Calu3 (cell line): Measurements from ENCODE around the gene ENC1. TPM values are rescaled to one million over a fixed set of nuclear protein-coding genes. Genes with fewer than 3 reads are reported as not detected.

Experiments
- BruUV-seq: library from RNA; stranded (reverse); fragments of 400-500 nt; replicated peaks from 2 replicates; lab custom pipeline; 2021; lab: Mats Ljungman, UMichigan
- CTCF ChIA-PET: fragments of 300-600 bp; sonication (Branson Sonifier 250); formaldehyde crosslinking; loops from one replicate; lab custom pipeline; 2022; ENCODE audit warnings: antibody characterized with exemption; lab: Charles Lee
- DNase-seq: peaks from one replicate; pipeline ENCODE4 v3.0.0; 2022
- H3K27ac Mint-ChIP-seq: one replicate; pipeline ENCODE4 v1.8.0; 2022; ENCODE audit warnings: mixed read lengths; ENCODE audit not compliant: unreplicated experiment
- H3K27me3 Mint-ChIP-seq: one replicate; pipeline ENCODE4 v1.8.0; 2022; ENCODE audit warnings: mixed read lengths; ENCODE audit not compliant: unreplicated experiment
- H3K36me3 Mint-ChIP-seq: one replicate; pipeline ENCODE4 v1.8.0; 2022; ENCODE audit warnings: mild to moderate bottlenecking, moderate library complexity, mixed read lengths; ENCODE audit not compliant: insufficient read depth, unreplicated experiment
- H3K4me1 Mint-ChIP-seq: one replicate; pipeline ENCODE4 v1.8.0; 2022; ENCODE audit warnings: mild to moderate bottlenecking, low read depth, mixed read lengths; ENCODE audit not compliant: unreplicated experiment
- H3K4me3 Mint-ChIP-seq: one replicate; pipeline ENCODE4 v1.8.0; 2022; ENCODE audit warnings: mild to moderate bottlenecking, low read depth, moderate library complexity, mixed read lengths; ENCODE audit not compliant: unreplicated experiment
- H3K9me3 Mint-ChIP-seq: one replicate; pipeline ENCODE4 v1.8.0; 2022; ENCODE audit warnings: low read depth, mixed read lengths; ENCODE audit not compliant: unreplicated experiment
- intact Hi-C: fragments of 100-400 bp; cut with micrococcal nuclease; formaldehyde crosslinking; loops from one replicate; pipeline ENCODE4 v1.10.0; 2022; ENCODE audit not compliant: unreplicated experiment
- total RNA-seq: library from RNA; stranded (reverse); gene quantifications from 2 replicates; pipeline ENCODE4 v1.2.3, GENCODE V29; 2022
- TF ChIP-seq, protein P1 (sequence below): fragments of 200-600 bp; IDR thresholded peaks from one replicate; pipeline ENCODE4 v1.8.0; 2022; ENCODE audit warnings: antibody characterized with exemption; ENCODE audit not compliant: unreplicated experiment

ENC1 gene
- total RNA-seq, 1 experiment from 2014 or later, result 91.6 TPM

DNA sequence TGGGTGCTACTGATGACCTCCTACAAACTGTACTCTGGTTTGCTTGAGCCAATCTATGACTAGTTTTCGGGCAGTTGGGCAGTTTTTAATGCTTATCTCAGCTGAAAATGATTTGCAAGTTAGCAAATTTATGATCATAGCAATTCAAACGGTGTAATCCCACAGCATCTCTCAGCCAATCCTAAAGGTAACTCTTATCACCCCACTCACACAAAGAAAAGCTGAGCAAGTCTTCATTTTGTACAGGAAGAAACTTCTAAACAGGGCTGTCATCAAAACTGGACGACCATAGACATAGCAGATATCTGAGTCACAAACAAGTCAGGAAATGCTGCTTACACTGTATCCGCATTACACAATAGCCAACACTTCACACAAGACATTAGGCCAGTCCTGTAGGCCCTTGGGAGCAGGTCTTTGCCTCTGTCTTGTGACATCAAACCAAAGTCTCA lies 2.6 kb upstream of the ENC1 start:
- CTCF ChIA-PET, result interaction anchor here (0.6 to 1.4 kb wide), 5 partner anchors 10 to 327 kb away, joined by 3 to 7 read pairs (median 4); no protein-coding TSS in a partner anchor
- peaks cover 49% of the 10 kb centered on the region for H3K4me1 Mint-ChIP-seq
- peak; percentile 64 for DNase-seq
- BruUV-seq, result no TSS peak
- TF ChIP-seq, protein P1, sequence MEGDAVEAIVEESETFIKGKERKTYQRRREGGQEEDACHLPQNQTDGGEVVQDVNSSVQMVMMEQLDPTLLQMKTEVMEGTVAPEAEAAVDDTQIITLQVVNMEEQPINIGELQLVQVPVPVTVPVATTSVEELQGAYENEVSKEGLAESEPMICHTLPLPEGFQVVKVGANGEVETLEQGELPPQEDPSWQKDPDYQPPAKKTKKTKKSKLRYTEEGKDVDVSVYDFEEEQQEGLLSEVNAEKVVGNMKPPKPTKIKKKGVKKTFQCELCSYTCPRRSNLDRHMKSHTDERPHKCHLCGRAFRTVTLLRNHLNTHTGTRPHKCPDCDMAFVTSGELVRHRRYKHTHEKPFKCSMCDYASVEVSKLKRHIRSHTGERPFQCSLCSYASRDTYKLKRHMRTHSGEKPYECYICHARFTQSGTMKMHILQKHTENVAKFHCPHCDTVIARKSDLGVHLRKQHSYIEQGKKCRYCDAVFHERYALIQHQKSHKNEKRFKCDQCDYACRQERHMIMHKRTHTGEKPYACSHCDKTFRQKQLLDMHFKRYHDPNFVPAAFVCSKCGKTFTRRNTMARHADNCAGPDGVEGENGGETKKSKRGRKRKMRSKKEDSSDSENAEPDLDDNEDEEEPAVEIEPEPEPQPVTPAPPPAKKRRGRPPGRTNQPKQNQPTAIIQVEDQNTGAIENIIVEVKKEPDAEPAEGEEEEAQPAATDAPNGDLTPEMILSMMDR, result no peak
- peak overlapping the region; percentile 74 for H3K27ac Mint-ChIP-seq
- H3K27me3 Mint-ChIP-seq, result no peaks in the 10 kb centered on the region
- H3K4me3 Mint-ChIP-seq, result no peak overlapping the region
- peaks cover 47% of the 10 kb centered on the region for H3K36me3 Mint-ChIP-seq
- H3K9me3 Mint-ChIP-seq, result no peaks in the 10 kb centered on the region
- intact Hi-C loops, result loop anchor here (2.0 to 10.0 kb wide), 9 partner anchors 316 to 1048 kb away; no protein-coding TSS in a partner anchor

DNA sequence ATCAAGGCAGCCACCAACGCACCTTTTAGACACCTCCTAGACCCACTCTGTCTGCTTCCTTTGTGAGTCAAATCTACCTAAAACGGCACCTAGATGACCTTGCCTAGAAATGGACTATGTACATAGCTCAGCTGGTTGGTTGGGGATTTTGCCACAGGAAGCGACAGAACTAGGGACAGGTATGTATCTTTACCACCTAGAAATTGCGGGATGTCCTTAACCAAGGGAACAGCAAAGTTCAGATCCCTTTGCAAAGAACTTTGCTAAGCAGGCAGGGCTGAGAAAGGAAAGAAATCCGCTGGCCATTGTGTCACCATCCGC lies 2.0 kb upstream of the ENC1 start:
- peaks cover 50% of the 10 kb centered on the region for H3K4me1 Mint-ChIP-seq
- peak overlapping the region; percentile 92 for H3K4me3 Mint-ChIP-seq
- H3K27ac Mint-ChIP-seq, result peak overlapping the region; percentile 64
- CTCF ChIA-PET, result interaction anchor here (0.6 to 1.4 kb wide), 4 partner anchors 9 to 327 kb away, joined by 3 to 7 read pairs (median 4); no protein-coding TSS in a partner anchor
- no peak for DNase-seq
- H3K9me3 Mint-ChIP-seq, result no peaks in the 10 kb centered on the region
- intact Hi-C loops, result loop anchor here (1.0 to 10.0 kb wide), 10 partner anchors 315 to 1048 kb away; no protein-coding TSS in a partner anchor
- TF ChIP-seq, protein P1, result no peak
- H3K27me3 Mint-ChIP-seq, result no peaks in the 10 kb centered on the region
- no TSS peak for BruUV-seq
- peaks cover 53% of the 10 kb centered on the region for H3K36me3 Mint-ChIP-seq

DNA sequence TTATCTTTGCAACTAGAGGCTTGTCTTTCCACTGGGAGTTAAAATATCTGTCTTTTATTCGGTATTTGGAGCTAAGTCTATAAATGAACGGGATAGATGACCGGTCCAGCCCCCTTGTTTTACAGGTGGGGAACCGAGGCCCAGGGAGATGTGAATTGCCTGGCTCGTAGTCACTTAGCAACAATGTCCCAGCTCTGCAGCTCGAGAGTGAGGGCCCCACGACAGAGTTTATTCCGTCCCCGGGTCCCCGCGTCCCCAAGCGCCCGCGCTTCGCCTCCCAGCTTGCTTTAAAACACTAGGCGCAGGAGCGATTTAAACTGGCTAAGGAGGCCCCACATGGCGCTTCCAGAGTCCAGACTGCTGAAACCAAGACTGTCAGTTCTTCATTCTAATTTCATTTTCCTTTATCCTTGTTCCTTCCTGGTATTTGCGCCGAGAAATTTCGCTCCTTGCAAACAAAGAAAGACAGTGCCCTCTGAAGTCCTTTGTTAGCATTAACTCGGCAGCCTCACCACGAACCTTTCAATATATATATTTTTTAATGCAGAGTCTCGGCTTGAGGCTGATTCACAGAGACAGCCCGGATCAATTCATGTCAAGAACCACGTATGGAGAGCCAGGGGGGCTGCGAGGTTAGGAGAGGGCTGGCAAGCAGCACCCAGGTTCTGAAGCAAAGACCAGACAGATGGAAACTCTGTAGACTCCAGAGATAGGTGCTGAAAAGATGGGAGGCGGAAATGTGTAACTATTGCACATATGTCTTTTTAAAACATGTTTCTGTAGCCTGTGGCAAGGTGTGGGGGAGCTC lies 1.4 kb upstream of the ENC1 start:
- peak; percentile 64 for DNase-seq
- intact Hi-C loops, result loop anchor here (1.0 to 10.0 kb wide), 11 partner anchors 233 to 1047 kb away; no protein-coding TSS in a partner anchor
- Mint-ChIP-seq H3K4me1 (peaks cover 50% of the 10 kb centered on the region), H3K27ac (peak overlapping the region; percentile 64), H3K4me3 (peak overlapping the region; percentile 92), H3K36me3 (peaks cover 59% of the 10 kb centered on the region), H3K9me3 (no peaks in the 10 kb centered on the region), H3K27me3 (no peaks in the 10 kb centered on the region)
- TF ChIP-seq, protein P1, result peak; percentile 37
- CTCF ChIA-PET, result interaction anchor here (0.9 to 3.7 kb wide), 5 partner anchors 123 to 740 kb away, joined by 3 to 30 read pairs (median 5); no protein-coding TSS in a partner anchor
- BruUV-seq, result no TSS peak

DNA sequence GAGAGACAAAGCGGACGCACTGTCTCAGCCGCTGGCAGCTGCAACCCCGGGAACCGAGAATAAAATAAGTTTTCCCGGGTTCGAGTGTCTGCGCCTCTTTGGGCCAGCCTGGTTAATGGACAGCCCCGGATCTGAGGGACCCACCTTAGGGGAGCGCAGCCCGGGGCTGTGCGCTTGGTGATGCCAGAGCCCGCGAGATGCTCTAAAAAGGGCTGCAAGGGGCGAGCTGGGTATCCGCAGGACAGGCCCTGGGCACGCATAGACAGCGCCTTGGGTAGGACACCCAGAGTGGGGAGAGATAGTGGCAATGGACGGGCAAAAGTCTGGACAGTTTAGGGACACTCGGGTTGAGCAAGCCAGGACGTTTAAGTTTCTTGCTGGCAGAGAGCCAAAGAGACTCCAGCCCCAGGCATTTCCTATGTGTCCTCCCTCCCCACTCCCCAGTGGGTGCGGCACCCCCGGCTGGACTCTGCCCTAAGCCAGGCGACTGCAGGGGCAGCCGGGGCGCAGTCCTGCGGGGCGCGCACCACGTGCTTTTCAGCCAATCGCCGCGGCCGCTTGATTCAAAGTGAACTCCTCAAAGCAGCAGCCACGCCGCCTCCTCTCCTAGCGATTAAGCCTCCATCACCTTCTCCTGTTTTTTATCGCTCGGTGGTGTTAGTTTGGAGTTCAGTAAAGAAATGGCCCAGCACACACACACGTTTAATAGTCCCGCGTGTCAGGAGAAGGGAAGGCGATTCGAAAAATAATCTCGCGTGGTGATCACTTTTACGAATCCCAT lies 616 bp upstream of the ENC1 start:
- peak; percentile 95 for DNase-seq
- Mint-ChIP-seq H3K36me3 (peaks cover 67% of the 10 kb centered on the region), H3K27ac (peak overlapping the region; percentile 64), H3K4me3 (peak overlapping the region; percentile 92), H3K4me1 (peaks cover 50% of the 10 kb centered on the region), H3K9me3 (no peaks in the 10 kb centered on the region), H3K27me3 (no peaks in the 10 kb centered on the region)
- CTCF ChIA-PET, result interaction anchor here (0.7 to 3.7 kb wide), 17 partner anchors 8 to 739 kb away, joined by 3 to 30 read pairs (median 3); no protein-coding TSS in a partner anchor
- intact Hi-C loops, result loop anchor here (2.0 to 10.0 kb wide), 9 partner anchors 232 to 1046 kb away; no protein-coding TSS in a partner anchor
- TF ChIP-seq, protein P1, result no peak
- BruUV-seq, result TSS peak; percentile 88
